Measurements from ENCODE around the gene MAEA.
A peak's percentile ranks its signal among the peaks of the same experiment; 100 is the strongest.

The MAEA gene

DNA sequence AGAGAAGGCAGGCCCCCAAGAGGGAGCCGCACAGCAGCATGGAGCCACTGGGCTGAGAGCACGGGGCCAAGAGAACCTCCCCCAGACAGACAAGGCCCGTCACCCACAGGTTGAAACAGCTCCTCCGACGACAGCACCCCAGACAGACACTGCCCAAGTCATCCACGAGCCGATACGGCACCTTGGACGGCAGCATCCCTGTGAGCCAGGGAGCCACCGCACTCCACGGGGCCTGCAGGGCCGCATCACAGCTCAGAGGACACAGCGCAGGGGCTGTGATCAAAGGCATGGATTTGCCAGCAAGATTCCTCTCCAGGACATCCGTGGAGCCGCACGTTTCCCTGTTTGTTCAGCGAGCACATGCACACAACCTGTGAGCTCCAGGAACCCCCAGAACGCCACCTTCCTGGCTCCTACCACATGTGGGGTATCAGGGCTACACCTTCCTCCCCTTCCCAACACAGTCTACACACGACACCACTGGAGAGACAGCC lies 44.7 kb upstream of the MAEA start:
- no peak for TF ChIP-seq CTCF (conservative IDR thresholded peaks at IDR 0.05; ENCODE audit: low read depth, low read length)
- no peaks in the 10 kb centered on the region for H3K27me3 ChIP-seq (ENCODE audit: insufficient read depth, low read depth)
- H3K4me3 ChIP-seq (IDR thresholded peaks at IDR 0.05; ENCODE audit: insufficient read depth, low read depth, low read length) = no peak overlapping the region
- H3K79me2 ChIP-seq (ENCODE audit: insufficient read depth, low read depth) = peaks cover 56% of the 10 kb centered on the region
- no peak overlapping the region for H2AFZ ChIP-seq (ENCODE audit: low read depth)
- H3K4me1 ChIP-seq (ENCODE audit: low read depth, poor library complexity, severe bottlenecking) = no peaks in the 10 kb centered on the region
- no peak overlapping the region for H3K9ac ChIP-seq
- no peak overlapping the region for H3K27ac ChIP-seq
- no peak overlapping the region for H3K4me2 ChIP-seq
- H3K36me3 ChIP-seq (ENCODE audit: insufficient read depth) = no peaks in the 10 kb centered on the region
- H4K20me1 ChIP-seq (ENCODE audit: insufficient read depth) = no peaks in the 10 kb centered on the region

GRCh38 chr4:1245481-1246051 lies 44.1 kb upstream of the MAEA start:
- Histone ChIP-seq H3K4me2 (no peak overlapping the region), H2AFZ (ENCODE audit: low read depth) (no peak overlapping the region), H3K4me3 (IDR thresholded peaks at IDR 0.05; ENCODE audit: insufficient read depth, low read depth, low read length) (no peak overlapping the region), H4K20me1 (ENCODE audit: insufficient read depth) (no peaks in the 10 kb centered on the region), H3K27me3 (ENCODE audit: insufficient read depth, low read depth) (no peaks in the 10 kb centered on the region), H3K79me2 (ENCODE audit: insufficient read depth, low read depth) (peaks cover 56% of the 10 kb centered on the region), H3K36me3 (ENCODE audit: insufficient read depth) (no peaks in the 10 kb centered on the region), H3K27ac (no peak overlapping the region), H3K9ac (no peak overlapping the region), H3K4me1 (ENCODE audit: low read depth, poor library complexity, severe bottlenecking) (no peaks in the 10 kb centered on the region)
- no peak for TF ChIP-seq CTCF (conservative IDR thresholded peaks at IDR 0.05; ENCODE audit: low read depth, low read length)

DNA sequence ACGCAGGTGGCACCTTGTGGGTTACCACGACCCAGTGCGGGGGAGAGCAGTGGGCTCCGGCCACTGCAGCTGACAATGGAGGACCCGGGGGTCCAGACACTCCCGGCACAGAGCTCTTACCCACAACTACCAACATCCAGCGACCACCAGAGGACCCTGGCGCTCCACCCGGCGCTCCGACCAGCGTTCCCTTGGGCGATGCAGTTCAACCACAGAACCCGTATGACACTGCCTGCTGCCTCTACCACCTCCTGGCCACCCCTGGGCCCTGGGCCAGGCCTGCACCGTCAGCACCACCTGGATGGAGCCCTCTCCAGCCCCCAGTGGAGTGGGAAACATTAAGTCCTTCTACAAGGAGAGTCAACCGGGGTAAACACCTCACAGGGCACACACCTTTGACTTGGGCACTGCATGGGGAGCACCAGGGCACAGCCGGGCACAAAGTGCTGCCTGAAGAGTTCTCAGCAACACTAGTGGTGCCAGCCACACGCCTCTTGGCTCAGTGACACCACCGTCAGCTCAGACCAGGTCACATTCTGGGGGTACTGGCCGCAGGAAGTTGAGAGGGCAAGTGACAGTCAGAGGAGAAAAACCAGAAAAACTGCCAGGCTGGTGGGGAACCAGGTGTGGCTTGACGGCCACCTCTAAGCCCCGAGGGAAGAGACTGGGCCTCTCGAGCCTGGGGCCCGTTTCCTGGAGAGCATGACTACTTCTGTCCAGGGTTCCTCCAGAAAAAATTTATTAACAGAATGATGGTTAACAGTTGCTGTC lies 43.4 kb upstream of the MAEA start:
- H3K4me3 ChIP-seq (IDR thresholded peaks at IDR 0.05; ENCODE audit: insufficient read depth, low read depth, low read length) = no peak overlapping the region
- TF ChIP-seq CTCF (conservative IDR thresholded peaks at IDR 0.05; ENCODE audit: low read depth, low read length) = no peak
- peaks cover 56% of the 10 kb centered on the region for H3K79me2 ChIP-seq (ENCODE audit: insufficient read depth, low read depth)
- H3K27ac ChIP-seq = no peak overlapping the region
- H4K20me1 ChIP-seq (ENCODE audit: insufficient read depth) = no peaks in the 10 kb centered on the region
- no peaks in the 10 kb centered on the region for H3K27me3 ChIP-seq (ENCODE audit: insufficient read depth, low read depth)
- no peak overlapping the region for H2AFZ ChIP-seq (ENCODE audit: low read depth)
- H3K9ac ChIP-seq = no peak overlapping the region
- H3K4me2 ChIP-seq = peak overlapping the region; percentile 51; the same call in 1 of the 2 replicates
- no peaks in the 10 kb centered on the region for H3K4me1 ChIP-seq (ENCODE audit: low read depth, poor library complexity, severe bottlenecking)
- no peaks in the 10 kb centered on the region for H3K36me3 ChIP-seq (ENCODE audit: insufficient read depth)

DNA sequence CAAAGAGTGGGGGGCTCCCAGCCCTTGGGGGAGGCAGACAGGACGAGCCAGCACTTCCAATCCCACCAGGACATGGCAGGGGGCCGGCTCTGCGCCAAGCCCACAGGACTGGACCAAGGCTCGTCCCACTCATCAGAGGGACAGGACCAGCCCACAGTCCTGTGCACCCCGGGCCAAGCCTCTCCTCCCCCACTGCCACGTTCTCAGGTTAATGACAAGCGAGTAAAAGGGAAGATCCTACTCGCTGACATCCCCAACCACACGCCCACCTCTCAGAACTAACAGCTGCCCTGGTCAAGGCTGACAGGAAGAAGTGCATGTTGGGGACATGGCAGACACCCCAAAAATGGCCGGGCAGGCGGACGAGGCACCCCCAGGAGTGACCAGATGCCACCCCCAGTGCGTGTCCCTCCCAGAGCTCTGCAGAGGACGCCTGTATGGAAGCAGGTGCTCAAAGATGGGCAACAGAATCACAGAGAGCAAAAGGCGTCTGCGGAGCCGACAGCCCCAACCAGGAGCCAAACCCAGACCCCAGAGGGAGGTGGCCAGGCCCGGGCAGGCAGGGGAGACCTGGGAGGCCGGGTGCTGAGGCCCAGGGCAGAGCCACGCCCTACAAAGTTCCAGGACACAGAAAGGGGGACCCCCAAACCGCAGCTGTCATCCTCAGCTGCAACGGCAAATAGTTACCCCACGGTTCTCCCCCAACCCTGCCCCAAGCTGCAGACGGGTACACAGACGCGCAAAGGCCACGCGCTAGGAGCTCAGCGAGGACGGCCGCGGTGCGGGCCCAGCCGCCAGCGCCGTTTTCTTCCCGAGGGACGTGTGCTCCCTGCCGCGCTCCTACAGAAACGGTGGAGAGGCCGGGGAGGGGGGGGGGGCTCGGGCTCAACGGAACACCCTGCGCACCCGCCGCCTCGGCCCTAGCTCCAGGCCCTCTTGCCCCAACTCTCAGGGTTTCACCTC lies 42.5 kb upstream of the MAEA start:
- H3K4me2 ChIP-seq = peak overlapping the region; percentile 51
- H3K27ac ChIP-seq = peak overlapping the region; percentile 90
- TF ChIP-seq CTCF (conservative IDR thresholded peaks at IDR 0.05; ENCODE audit: low read depth, low read length) = no peak
- peak overlapping the region; percentile 49; the same call in 1 of the 2 replicates for H2AFZ ChIP-seq (ENCODE audit: low read depth)
- H3K79me2 ChIP-seq (ENCODE audit: insufficient read depth, low read depth) = peaks cover 53% of the 10 kb centered on the region
- H3K36me3 ChIP-seq (ENCODE audit: insufficient read depth) = no peaks in the 10 kb centered on the region
- peak overlapping the region; percentile 33 for H3K4me3 ChIP-seq (IDR thresholded peaks at IDR 0.05; ENCODE audit: insufficient read depth, low read depth, low read length)
- no peaks in the 10 kb centered on the region for H3K4me1 ChIP-seq (ENCODE audit: low read depth, poor library complexity, severe bottlenecking)
- no peaks in the 10 kb centered on the region for H3K27me3 ChIP-seq (ENCODE audit: insufficient read depth, low read depth)
- H3K9ac ChIP-seq = peak overlapping the region; percentile 89
- H4K20me1 ChIP-seq (ENCODE audit: insufficient read depth) = no peaks in the 10 kb centered on the region

All from KMS-11 (cell line).